ENCODE data around the gene SPRING1. TPM values are rescaled to one million over a fixed set of nuclear protein-coding genes. Genes with fewer than 3 reads are reported as not detected.
"Not testable (repeated sequence)": the region's sequence is repeated elsewhere in the genome, so short reads cannot be mapped to it uniquely, and the experiment has no call there.

Gene SPRING1
- total and polyA plus RNA-seq, 7 experiments from 2014 or later: 12.1 to 29.5 (median 23.5) TPM

- Mint-ChIP-seq H3K27me3 (no peaks in the 10 kb centered on the region), H3K4me3 (peak overlapping the region in 4 of 10 donors; percentile 28 to 72 (median 34)), H3K36me3 (peaks cover 3 to 51% (median 43%) of the 10 kb centered on the region in 5 donors), H3K4me1 (peaks cover 0 to 20% (median 0%) of the 10 kb centered on the region in 7 donors), H3K27ac (peak overlapping the region in 1 of 9 donors; percentile 71), H3K9me3 (peaks cover 0 to under 1% (median 0%) of the 10 kb centered on the region in 11 donors)
- Histone ChIP-seq H3K36me3 (ENCODE audit: control insufficient read depth in 2 of 3, insufficient read depth in 3 of 3, low read length in 3 of 3) (no peaks in the 10 kb centered on the region), H3K27ac (ENCODE audit: low read depth, low read length) (no peak overlapping the region), H3K27me3 (ENCODE audit: control insufficient read depth in 2 of 2, insufficient read depth in 2 of 2, low read length in 2 of 2) (no peaks in the 10 kb centered on the region), H3K9me3 (ENCODE audit: control insufficient read depth in 2 of 3, low read length in 3 of 3) (no peaks in the 10 kb centered on the region), H3K4me1 (ENCODE audit: control insufficient read depth in 2 of 2, insufficient read depth in 2 of 2, low read length in 2 of 2) (no peaks in the 10 kb centered on the region), H3K4me3 (ENCODE audit: low read length) (no peak overlapping the region)
- POLR2A ChIA-PET: no interaction called here
- CTCF ChIA-PET: interaction anchor here (1.0 kb wide), 1 partner anchor 195 kb away, joined by 3 read pairs; no protein-coding TSS in a partner anchor
- DNase-seq (no peak), ATAC-seq (no peak)
- intact Hi-C loops (cut with micrococcal nuclease): no loop called here
These were observed 22.8 kb upstream of the SPRING1 start for GRCh38 chr12:116760622-116761020.

DNA sequence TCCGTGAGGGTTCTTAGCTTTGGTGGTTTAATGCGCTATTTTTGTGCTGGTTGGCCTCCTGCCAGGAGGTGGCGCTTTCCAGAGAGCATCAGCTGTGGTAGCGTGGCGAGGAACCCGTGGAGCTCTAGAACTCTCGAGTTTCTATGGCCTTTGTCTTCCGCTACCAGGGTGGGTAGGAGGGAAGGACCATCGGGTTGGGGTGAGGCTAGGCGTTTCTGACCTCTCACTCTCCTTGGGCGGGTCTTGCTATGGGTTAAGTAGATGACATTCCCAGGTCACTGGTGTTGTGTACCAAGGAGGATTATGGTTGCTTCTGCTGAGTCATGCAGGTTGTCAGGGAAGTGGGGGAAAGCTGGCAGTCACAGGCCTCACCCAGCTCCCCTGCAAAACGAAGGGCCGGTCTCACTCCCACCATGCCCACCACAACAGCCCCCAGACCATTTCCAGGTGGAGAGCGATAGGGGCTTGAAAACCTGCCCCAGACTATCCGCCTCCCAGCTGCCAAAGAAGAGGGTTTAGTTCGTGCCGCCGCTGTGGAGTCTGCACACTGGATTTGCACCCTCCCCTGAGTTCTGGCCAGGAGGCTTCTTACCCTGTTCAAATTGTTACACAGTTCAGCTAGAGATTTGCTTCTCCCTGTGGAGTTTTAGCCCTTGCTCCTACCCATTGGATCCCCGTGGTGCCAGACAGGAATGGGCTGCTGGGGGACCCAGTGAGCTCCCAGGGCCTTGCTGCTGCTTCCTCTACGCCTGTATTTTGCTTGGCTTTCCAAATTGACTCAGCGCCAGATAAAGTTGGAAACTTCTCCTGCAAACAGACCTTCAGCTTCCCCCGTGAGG, 22.1 kb upstream of the SPRING1 start:
- no peaks in the 10 kb centered on the region for H3K4me1 ChIP-seq (ENCODE audit: control insufficient read depth in 2 of 2, insufficient read depth in 2 of 2, low read length in 2 of 2)
- ChIA-PET POLR2A (no interaction called here), CTCF (interaction anchor here (1.0 kb wide), 1 partner anchor 196 kb away, joined by 3 read pairs; no protein-coding TSS in a partner anchor)
- H3K27ac Mint-ChIP-seq: peak overlapping the region in 3 of 9 donors; percentile 33 to 81 (median 64)
- H3K9me3 ChIP-seq (ENCODE audit: control insufficient read depth in 2 of 3, low read length in 3 of 3): no peaks in the 10 kb centered on the region
- H3K9me3 Mint-ChIP-seq: peaks cover 0 to 3% (median 0%) of the 10 kb centered on the region in 11 donors
- no peaks in the 10 kb centered on the region for H3K27me3 ChIP-seq (ENCODE audit: control insufficient read depth in 2 of 2, insufficient read depth in 2 of 2, low read length in 2 of 2)
- no peaks in the 10 kb centered on the region for H3K36me3 ChIP-seq (ENCODE audit: control insufficient read depth in 2 of 3, insufficient read depth in 3 of 3, low read length in 3 of 3)
- DNase-seq (peak in 7 of 9 donors; percentile 17 to 38 (median 19)), ATAC-seq (no peak)
- H3K27ac ChIP-seq (ENCODE audit: low read depth, low read length): no peak overlapping the region
- H3K4me3 Mint-ChIP-seq: peak overlapping the region in 9 of 10 donors; percentile 28 to 83 (median 72)
- peaks cover 0 to 20% (median 0%) of the 10 kb centered on the region in 7 donors for H3K4me1 Mint-ChIP-seq
- peaks cover 3 to 54% (median 47%) of the 10 kb centered on the region in 5 donors for H3K36me3 Mint-ChIP-seq
- H3K4me3 ChIP-seq (ENCODE audit: low read length): no peak overlapping the region
- no peaks in the 10 kb centered on the region for H3K27me3 Mint-ChIP-seq
- intact Hi-C loops (cut with micrococcal nuclease): loop anchor here in 1 of 2 donors (1.0 to 2.0 kb wide), 2 partner anchors 123 to 195 kb away; no protein-coding TSS in a partner anchor

DNA sequence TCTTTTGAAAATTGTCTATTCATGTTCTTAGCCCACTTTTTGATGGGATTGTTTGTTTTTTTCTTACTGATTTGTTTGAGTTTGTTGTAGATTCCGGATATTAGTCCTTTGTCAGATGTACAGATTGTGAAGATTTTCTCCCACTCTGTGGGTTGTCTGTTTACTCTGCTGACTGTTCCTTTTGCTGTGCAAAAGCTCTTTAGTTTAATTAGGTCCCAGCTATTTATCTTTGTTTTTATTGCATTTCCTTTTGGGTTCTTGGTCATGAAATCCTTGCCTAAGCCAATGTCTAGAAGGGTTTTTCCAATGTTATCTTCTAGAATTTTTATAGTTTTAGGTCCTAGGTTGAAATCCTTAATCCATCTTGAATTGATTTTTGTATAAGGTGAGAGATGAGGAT, 16.9 kb upstream of the SPRING1 start:
- H3K4me3 Mint-ChIP-seq; H3K4me1 ChIP-seq (ENCODE audit: control insufficient read depth in 2 of 2, insufficient read depth in 2 of 2, low read length in 2 of 2); H3K9me3 Mint-ChIP-seq; H3K9me3 ChIP-seq (ENCODE audit: control insufficient read depth in 2 of 3, low read length in 3 of 3); intact Hi-C loops (cut with micrococcal nuclease); H3K27ac Mint-ChIP-seq; H3K4me3 ChIP-seq (ENCODE audit: low read length); POLR2A ChIA-PET; DNase-seq; H3K27me3 ChIP-seq (ENCODE audit: control insufficient read depth in 2 of 2, insufficient read depth in 2 of 2, low read length in 2 of 2); H3K27ac ChIP-seq (ENCODE audit: low read depth, low read length); ATAC-seq; CTCF ChIA-PET; H3K36me3 ChIP-seq (ENCODE audit: control insufficient read depth in 2 of 3, insufficient read depth in 3 of 3, low read length in 3 of 3); H3K27me3 Mint-ChIP-seq: not testable (repeated sequence)
- H3K36me3 Mint-ChIP-seq: peaks cover 5 to 59% (median 50%) of the 10 kb centered on the region in 5 donors
- H3K4me1 Mint-ChIP-seq: peaks cover 0 to 23% (median 0%) of the 10 kb centered on the region in 7 donors

DNA sequence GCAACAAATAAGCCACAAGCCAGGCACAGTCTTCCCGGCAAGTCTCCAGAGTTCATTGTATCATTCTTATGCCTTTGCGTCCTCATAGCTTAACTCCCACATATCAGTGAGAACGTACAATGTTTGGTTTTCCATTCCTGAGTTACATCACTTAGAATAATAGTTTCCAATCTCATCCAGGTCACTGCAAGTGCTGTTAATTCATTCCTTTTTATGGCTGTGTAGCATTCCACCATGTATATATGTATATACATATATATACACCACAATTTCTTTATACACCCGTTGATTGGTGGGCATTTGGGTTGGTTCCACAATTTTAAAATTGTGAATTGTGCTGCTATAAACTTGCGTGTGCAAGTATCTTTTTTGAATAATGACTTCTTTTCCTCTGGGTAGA, 16.2 kb upstream of the SPRING1 start:
- H3K27ac ChIP-seq (ENCODE audit: low read depth, low read length); H3K9me3 ChIP-seq (ENCODE audit: control insufficient read depth in 2 of 3, low read length in 3 of 3); ATAC-seq; H3K4me1 ChIP-seq (ENCODE audit: control insufficient read depth in 2 of 2, insufficient read depth in 2 of 2, low read length in 2 of 2); intact Hi-C loops (cut with micrococcal nuclease); POLR2A ChIA-PET; H3K36me3 ChIP-seq (ENCODE audit: control insufficient read depth in 2 of 3, insufficient read depth in 3 of 3, low read length in 3 of 3); H3K4me3 Mint-ChIP-seq; H3K27me3 Mint-ChIP-seq; DNase-seq; H3K4me3 ChIP-seq (ENCODE audit: low read length); H3K27me3 ChIP-seq (ENCODE audit: control insufficient read depth in 2 of 2, insufficient read depth in 2 of 2, low read length in 2 of 2); CTCF ChIA-PET; H3K9me3 Mint-ChIP-seq: not testable (repeated sequence)
- Mint-ChIP-seq H3K4me1 (peaks cover 0 to 23% (median 0%) of the 10 kb centered on the region in 7 donors), H3K36me3 (peaks cover 5 to 57% (median 47%) of the 10 kb centered on the region in 5 donors), H3K27ac (peak overlapping the region in 1 of 9 donors; percentile 74)

DNA sequence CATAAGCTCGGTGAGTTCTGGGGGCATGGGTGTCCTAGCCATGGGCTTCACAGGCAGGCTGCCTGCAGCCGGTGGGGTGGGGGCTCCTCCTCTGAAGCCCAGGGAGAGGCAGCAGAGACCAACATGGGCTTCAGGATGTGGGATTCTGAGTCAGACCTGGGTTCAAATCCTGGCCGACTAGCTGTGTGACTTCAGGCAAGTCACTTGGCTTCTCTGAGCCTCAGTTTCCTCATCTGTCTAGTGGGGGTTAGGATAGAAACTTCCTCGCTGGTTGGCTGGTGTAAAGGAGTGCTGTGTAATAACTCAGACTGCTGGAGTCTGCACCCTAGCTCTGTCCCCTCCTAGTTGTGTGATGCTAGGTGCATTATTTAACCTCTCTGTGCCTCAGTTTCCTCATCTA, 12.4 kb upstream of the SPRING1 start:
- H3K4me3 ChIP-seq (ENCODE audit: low read length): no peak overlapping the region
- peaks cover 0 to 6% (median 0%) of the 10 kb centered on the region in 7 donors for H3K4me1 Mint-ChIP-seq
- H3K27me3 Mint-ChIP-seq: no peaks in the 10 kb centered on the region
- no peaks in the 10 kb centered on the region for H3K9me3 ChIP-seq (ENCODE audit: control insufficient read depth in 2 of 3, low read length in 3 of 3)
- DNase-seq: no peak
- no peak overlapping the region for H3K4me3 Mint-ChIP-seq
- CTCF ChIA-PET: no interaction called here
- no peaks in the 10 kb centered on the region for H3K4me1 ChIP-seq (ENCODE audit: control insufficient read depth in 2 of 2, insufficient read depth in 2 of 2, low read length in 2 of 2)
- H3K36me3 ChIP-seq (ENCODE audit: control insufficient read depth in 2 of 3, insufficient read depth in 3 of 3, low read length in 3 of 3): no peaks in the 10 kb centered on the region
- peaks cover 0 to 7% (median 0%) of the 10 kb centered on the region in 11 donors for H3K9me3 Mint-ChIP-seq
- H3K27ac ChIP-seq (ENCODE audit: low read depth, low read length): no peak overlapping the region
- no peak for ATAC-seq
- intact Hi-C loops (cut with micrococcal nuclease): no loop called here
- POLR2A ChIA-PET: no interaction called here
- no peaks in the 10 kb centered on the region for H3K27me3 ChIP-seq (ENCODE audit: control insufficient read depth in 2 of 2, insufficient read depth in 2 of 2, low read length in 2 of 2)
- H3K27ac Mint-ChIP-seq: no peak overlapping the region
- peaks cover 3 to 31% (median 19%) of the 10 kb centered on the region in 5 donors for H3K36me3 Mint-ChIP-seq

- H3K4me1 Mint-ChIP-seq: peaks cover 0 to 6% (median 0%) of the 10 kb centered on the region in 7 donors
- peaks cover 0 to 7% (median 0%) of the 10 kb centered on the region in 11 donors for H3K9me3 Mint-ChIP-seq
- CTCF ChIA-PET: no interaction called here
- H3K27ac Mint-ChIP-seq: no peak overlapping the region
- intact Hi-C loops (cut with micrococcal nuclease): no loop called here
- no peak overlapping the region for H3K4me3 Mint-ChIP-seq
- H3K4me3 ChIP-seq (ENCODE audit: low read length): no peak overlapping the region
- H3K9me3 ChIP-seq (ENCODE audit: control insufficient read depth in 2 of 3, low read length in 3 of 3): no peaks in the 10 kb centered on the region
- no peaks in the 10 kb centered on the region for H3K27me3 Mint-ChIP-seq
- peaks cover 3 to 30% (median 15%) of the 10 kb centered on the region in 5 donors for H3K36me3 Mint-ChIP-seq
- no peak for DNase-seq
- POLR2A ChIA-PET: interaction anchor here (0.6 kb wide), 1 partner anchor 154 kb away, joined by 3 read pairs; no protein-coding TSS in a partner anchor
- H3K36me3 ChIP-seq (ENCODE audit: control insufficient read depth in 2 of 3, insufficient read depth in 3 of 3, low read length in 3 of 3): no peaks in the 10 kb centered on the region
- no peak for ATAC-seq
- no peak overlapping the region for H3K27ac ChIP-seq (ENCODE audit: low read depth, low read length)
- H3K4me1 ChIP-seq (ENCODE audit: control insufficient read depth in 2 of 2, insufficient read depth in 2 of 2, low read length in 2 of 2): no peaks in the 10 kb centered on the region
- no peaks in the 10 kb centered on the region for H3K27me3 ChIP-seq (ENCODE audit: control insufficient read depth in 2 of 2, insufficient read depth in 2 of 2, low read length in 2 of 2)
These were observed 12.0 kb upstream of the SPRING1 start for GRCh38 chr12:116749884-116750283.
